ENCODE results near the gene ZNF654. TPM values are rescaled to one million over a fixed set of nuclear protein-coding genes. Genes with fewer than 3 reads are reported as not detected.

ZNF654 gene
- polyA plus RNA-seq, 1 donor (not counting 4 experiments of a cell fraction or from before 2014, with no cell fraction given): 8.2 TPM

DNA sequence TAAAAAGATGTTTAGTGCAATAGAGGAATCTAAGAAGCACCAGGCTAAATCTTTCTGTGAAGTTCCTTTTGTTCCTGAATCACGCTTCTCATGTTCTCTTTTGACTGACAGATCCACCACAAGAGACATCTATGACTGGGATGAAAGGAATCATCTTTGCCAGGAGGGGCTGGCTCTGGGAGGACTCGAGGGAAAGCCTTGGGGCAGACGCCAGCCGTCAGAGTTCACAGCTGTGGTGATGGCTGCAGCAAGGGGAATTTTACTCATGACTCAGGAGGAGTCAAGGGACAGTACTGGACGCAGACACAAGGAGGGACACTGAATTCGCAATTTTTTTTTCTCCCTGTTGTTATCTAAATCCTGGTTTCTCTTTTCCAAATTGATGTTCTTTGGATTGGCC is 129.4 kb downstream of the ZNF654 start:
- FAIRE-seq: no peak
- no peak overlapping the region for H2AFZ ChIP-seq (ENCODE audit: control insufficient read depth, low read length)
- dilution Hi-C loops (cut with MboI; ENCODE audit: extremely low pct_ligation_motif_present, low sequenced_read_pairs): no loop called here

DNA sequence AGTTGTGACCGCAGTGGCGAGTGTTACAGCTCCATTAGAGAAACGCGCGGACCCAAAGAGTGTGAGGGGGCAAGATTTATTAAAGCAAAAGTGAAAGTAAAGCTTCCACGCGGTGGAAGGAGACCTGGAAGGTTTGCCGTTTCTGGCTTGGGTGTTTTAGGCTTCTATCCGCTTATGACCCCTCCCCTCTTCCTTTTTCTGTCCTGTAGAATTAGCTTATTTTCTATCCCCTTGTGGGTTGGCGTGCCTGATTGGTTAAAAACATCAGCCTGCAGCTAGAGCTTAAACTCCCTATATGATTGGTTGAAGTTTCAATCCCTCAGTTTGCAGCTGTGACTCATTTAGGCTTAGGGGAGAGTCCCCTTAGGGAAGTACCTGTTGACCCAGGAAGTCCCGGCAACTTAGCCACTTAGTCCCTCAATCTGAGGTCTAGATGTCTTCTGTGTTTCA is 130.3 kb downstream of the ZNF654 start:
- no peaks in the 10 kb centered on the region for H3K36me3 ChIP-seq (ENCODE audit: control insufficient read depth in 2 of 2, extremely low read depth in 1 of 2, insufficient read depth in 2 of 2, low read length in 2 of 2)
- no peak overlapping the region for H2AFZ ChIP-seq (ENCODE audit: control insufficient read depth, low read length)
- dilution Hi-C loops (cut with MboI; ENCODE audit: extremely low pct_ligation_motif_present, low sequenced_read_pairs): no loop called here
- no peak overlapping the region for H3K27ac ChIP-seq (ENCODE audit: control insufficient read depth, insufficient read depth, low read length)
- TF ChIP-seq, protein P1, sequence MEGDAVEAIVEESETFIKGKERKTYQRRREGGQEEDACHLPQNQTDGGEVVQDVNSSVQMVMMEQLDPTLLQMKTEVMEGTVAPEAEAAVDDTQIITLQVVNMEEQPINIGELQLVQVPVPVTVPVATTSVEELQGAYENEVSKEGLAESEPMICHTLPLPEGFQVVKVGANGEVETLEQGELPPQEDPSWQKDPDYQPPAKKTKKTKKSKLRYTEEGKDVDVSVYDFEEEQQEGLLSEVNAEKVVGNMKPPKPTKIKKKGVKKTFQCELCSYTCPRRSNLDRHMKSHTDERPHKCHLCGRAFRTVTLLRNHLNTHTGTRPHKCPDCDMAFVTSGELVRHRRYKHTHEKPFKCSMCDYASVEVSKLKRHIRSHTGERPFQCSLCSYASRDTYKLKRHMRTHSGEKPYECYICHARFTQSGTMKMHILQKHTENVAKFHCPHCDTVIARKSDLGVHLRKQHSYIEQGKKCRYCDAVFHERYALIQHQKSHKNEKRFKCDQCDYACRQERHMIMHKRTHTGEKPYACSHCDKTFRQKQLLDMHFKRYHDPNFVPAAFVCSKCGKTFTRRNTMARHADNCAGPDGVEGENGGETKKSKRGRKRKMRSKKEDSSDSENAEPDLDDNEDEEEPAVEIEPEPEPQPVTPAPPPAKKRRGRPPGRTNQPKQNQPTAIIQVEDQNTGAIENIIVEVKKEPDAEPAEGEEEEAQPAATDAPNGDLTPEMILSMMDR (optimal IDR thresholded peaks at IDR 0.05 in 1 of 3, IDR thresholded peaks at IDR 0.05 in 1 of 3, conservative IDR thresholded peaks at IDR 0.05 in 1 of 3; ENCODE audit: extremely low read depth in 1 of 3, insufficient read depth in 2 of 3, low read length in 3 of 3): no peak
- TF ChIP-seq EZH2 (IDR thresholded peaks at IDR 0.05; ENCODE audit: low read length): no peak
- FAIRE-seq (no peak), DNase-seq (ENCODE audit: low read depth, low spot score) (no peak)
- no peak overlapping the region for H3K4me2 ChIP-seq (ENCODE audit: control insufficient read depth, extremely low read depth, insufficient read depth, low read depth, low read length)
- no peaks in the 10 kb centered on the region for H3K4me1 ChIP-seq (ENCODE audit: control insufficient read depth, extremely low read depth, insufficient read depth, low read length)
- H3K79me2 ChIP-seq (ENCODE audit: control insufficient read depth, insufficient read depth, low read length): no peaks in the 10 kb centered on the region
- H3K4me3 ChIP-seq (ENCODE audit: control insufficient read depth in 2 of 3, extremely low read depth in 1 of 3, insufficient read depth in 2 of 3, low read depth in 1 of 3, low read length in 3 of 3): no peak overlapping the region
- H3K9me3 ChIP-seq (ENCODE audit: control insufficient read depth, low read depth, low read length): no peaks in the 10 kb centered on the region
- no peaks in the 10 kb centered on the region for H4K20me1 ChIP-seq (ENCODE audit: control insufficient read depth, extremely low read depth, insufficient read depth, low read length)
- H3K9me1 ChIP-seq (ENCODE audit: control insufficient read depth, extremely low read depth, insufficient read depth, low read length): no peaks in the 10 kb centered on the region
- no peaks in the 10 kb centered on the region for H3K27me3 ChIP-seq (ENCODE audit: control insufficient read depth, extremely low read depth, insufficient read depth, low read length)
- no peak overlapping the region for H3K9ac ChIP-seq (ENCODE audit: control insufficient read depth, extremely low read depth, insufficient read depth, low read length)

More for the DNA sequence above, 129.4 kb downstream of the ZNF654 start:
- no peak overlapping the region for H3K27ac ChIP-seq (ENCODE audit: control insufficient read depth, insufficient read depth, low read length)
- H3K27me3 ChIP-seq (ENCODE audit: control insufficient read depth, extremely low read depth, insufficient read depth, low read length): no peaks in the 10 kb centered on the region
- TF ChIP-seq, protein P1 (optimal IDR thresholded peaks at IDR 0.05 in 1 of 3, IDR thresholded peaks at IDR 0.05 in 1 of 3, conservative IDR thresholded peaks at IDR 0.05 in 1 of 3; ENCODE audit: extremely low read depth in 1 of 3, insufficient read depth in 2 of 3, low read length in 3 of 3): no peak
- H3K4me1 ChIP-seq (ENCODE audit: control insufficient read depth, extremely low read depth, insufficient read depth, low read length): no peaks in the 10 kb centered on the region
- H3K36me3 ChIP-seq (ENCODE audit: control insufficient read depth in 2 of 2, extremely low read depth in 1 of 2, insufficient read depth in 2 of 2, low read length in 2 of 2): no peaks in the 10 kb centered on the region
- H3K9ac ChIP-seq (ENCODE audit: control insufficient read depth, extremely low read depth, insufficient read depth, low read length): no peak overlapping the region
- H3K9me1 ChIP-seq (ENCODE audit: control insufficient read depth, extremely low read depth, insufficient read depth, low read length): no peaks in the 10 kb centered on the region
- DNase-seq (ENCODE audit: low read depth, low spot score): no peak
- no peaks in the 10 kb centered on the region for H3K9me3 ChIP-seq (ENCODE audit: control insufficient read depth, low read depth, low read length)
- no peak overlapping the region for H3K4me2 ChIP-seq (ENCODE audit: control insufficient read depth, extremely low read depth, insufficient read depth, low read depth, low read length)
- H3K79me2 ChIP-seq (ENCODE audit: control insufficient read depth, insufficient read depth, low read length): no peaks in the 10 kb centered on the region
- no peak overlapping the region for H3K4me3 ChIP-seq (ENCODE audit: control insufficient read depth in 2 of 3, extremely low read depth in 1 of 3, insufficient read depth in 2 of 3, low read depth in 1 of 3, low read length in 3 of 3)
- H4K20me1 ChIP-seq (ENCODE audit: control insufficient read depth, extremely low read depth, insufficient read depth, low read length): no peaks in the 10 kb centered on the region

Data from keratinocyte (primary cell).